HG03457 (cell line): Measurements from ENCODE around the gene SNU13.
"Not testable (repeated sequence)": the region's sequence is repeated elsewhere in the genome, so short reads cannot be mapped to it uniquely, and the experiment has no call there.

Source experiments
- ATAC-seq: cut with Tn5 transposase; IDR thresholded peaks from one replicate; pipeline ENCODE4 v1.9.1; 2021; ENCODE audit warnings: moderate number of reproducible peaks; ENCODE audit not compliant: unreplicated experiment

The SNU13 gene

DNA sequence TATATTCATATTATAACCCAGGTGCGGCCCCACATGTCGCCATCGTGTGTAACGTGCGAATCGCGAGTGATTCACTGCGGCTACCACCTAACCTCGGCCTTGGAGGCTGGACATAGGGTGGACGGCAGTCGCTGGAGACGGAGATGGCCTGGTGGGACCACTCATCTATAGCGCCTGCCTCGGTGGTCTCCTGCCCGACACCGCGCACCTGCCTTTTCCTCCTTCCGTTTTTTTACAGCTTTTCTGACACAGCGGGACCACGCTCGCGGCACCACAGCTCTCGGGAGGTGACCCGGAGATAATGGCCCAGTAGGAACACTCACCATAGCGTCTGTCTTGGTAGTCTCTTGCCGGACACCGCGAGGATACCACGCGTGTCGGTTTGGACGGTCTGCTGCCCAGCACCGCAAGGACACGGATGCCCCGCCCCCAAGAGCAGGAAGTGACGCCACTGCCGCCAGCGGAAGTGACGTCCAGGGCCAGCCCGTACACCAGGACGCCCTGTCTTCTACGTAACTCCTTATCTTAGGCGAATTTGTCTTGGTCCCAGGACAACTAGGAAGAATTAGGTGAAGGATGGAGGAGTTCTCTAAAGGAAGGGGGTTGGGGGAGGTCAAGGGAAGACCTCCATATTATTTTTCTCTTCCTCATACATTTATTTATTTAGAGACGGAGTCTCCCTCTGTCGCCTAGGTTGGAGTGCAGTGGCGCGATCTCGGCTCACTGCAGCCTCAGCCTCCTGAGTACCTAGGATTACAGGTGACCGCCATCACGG is 6.4 kb downstream of the SNU13 start:
- no peak for ATAC-seq

DNA sequence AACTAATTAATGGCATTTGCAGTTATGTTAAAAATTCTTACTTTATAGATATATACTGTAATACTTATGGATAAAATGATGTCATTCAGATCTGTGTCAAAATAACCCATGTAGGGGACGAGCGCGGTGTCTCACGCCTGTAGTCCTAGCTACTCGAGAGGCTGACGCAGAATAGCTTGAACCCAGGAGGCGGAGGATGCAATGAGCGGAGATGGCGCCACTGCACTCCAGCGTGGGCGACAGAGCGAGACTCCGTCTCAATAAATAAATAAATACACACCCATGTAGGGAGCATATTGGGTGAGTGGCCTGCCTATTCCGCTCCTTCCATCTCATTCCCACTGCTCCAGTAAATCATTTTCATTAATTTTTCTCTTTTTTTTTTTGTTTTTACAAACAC is 7.1 kb downstream of the SNU13 start:
- no peak for ATAC-seq

- ATAC-seq = no peak
Measured at GRCh38 chr22:41676134-41676533, 12.5 kb downstream of the SNU13 start.

GRCh38 chr22:41674846-41675340 is 13.8 kb downstream of the SNU13 start:
- ATAC-seq = no peak

DNA sequence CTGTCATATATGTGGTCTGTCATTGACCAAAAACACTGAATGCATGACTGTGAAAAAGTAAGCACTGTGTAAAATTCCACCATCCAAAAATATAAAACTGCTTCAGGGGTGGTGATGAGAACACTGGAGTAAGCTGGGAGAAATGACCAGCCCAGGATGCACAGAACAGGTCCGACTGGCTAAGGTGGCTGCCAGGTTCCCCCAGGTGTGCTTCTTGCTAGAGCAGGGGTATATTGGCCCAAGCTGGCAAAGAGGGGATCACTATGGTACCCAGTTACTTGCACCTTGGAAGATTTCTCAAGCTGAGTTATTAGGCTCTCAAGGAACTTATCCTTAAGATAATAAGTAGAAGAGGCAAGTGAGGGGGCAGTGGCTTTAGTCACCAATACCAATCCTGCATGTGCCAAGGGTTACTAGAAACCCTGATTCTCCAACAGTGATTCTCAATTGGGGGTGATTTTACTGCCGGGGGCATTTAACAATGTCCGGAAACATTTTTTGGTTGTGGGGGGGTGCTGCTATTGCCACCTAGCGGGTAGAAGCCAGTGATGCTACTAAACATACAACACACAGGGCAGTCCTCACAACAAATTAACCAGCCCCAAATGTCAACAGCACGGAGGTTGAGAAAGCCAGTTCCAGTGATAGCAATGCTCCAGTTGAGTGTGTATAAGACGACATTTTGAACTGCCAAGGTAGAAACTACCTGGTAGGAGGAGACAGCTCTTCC is 15.7 kb downstream of the SNU13 start:
- no peak for ATAC-seq

- not testable (repeated sequence) for ATAC-seq
Measured at GRCh38 chr22:41672096-41672495, 16.6 kb downstream of the SNU13 start.

DNA sequence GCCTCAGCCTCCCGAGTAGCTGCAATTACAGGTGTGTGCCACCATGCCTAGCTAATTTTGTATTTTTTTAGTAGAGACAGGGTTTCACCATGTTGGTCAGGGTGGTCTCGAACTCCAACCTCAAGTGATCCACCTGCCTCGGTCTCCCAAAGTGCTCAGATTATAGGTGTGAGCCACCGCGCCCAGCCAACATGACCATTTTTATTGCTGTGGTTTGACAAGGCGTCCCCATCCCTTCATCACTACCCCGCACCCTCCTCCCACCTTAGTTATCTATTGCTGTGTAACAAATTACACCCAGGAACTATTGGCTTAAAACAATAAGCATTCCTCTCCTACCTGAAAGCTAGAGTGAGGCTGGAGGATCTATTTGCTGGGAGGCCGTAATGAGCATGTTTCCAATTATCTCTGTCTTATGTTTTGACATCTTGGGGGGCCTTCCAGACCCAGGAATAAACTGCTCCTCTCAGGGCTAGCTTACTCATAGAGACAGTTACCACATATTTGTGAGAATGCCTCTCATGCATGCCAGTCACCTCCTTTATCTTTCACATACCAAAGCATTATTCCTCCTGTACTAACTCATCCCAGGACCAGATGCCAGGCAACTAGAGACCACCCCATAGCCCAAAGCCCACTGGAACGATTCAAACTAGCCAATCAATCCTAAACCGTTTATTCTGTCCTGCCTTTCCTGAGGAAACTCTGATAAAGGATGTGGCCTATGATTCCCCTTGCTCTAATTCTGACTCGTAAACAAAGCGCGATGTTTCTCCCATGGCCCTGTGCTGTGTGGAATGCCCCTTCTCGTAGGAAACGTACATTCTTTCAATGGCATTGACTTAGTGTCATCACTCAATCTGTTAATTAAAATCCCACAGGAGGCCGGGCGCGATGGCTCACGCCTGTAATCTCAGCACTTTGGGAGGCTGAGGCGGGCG is 19.4 kb downstream of the SNU13 start:
- no peak for ATAC-seq

DNA sequence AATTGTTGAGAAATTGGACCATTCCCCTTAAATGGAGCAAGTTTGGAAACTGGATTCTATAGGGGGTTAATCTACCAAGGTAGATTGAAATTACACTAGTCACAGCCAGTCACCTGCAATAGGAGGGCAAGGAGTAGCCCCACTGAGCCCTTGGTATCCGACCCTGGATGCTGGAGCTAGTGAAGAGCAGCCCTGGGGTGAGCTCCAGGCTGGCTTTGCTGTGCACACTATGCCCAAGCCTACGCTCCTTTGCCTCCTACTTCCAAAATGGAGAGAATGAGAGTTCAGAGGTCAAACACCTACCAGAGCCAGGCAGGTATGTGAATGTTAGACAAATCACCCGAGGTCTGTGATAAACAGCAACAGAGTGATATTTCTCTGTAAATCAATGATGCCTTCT is 23.7 kb downstream of the SNU13 start:
- ATAC-seq = no peak

DNA sequence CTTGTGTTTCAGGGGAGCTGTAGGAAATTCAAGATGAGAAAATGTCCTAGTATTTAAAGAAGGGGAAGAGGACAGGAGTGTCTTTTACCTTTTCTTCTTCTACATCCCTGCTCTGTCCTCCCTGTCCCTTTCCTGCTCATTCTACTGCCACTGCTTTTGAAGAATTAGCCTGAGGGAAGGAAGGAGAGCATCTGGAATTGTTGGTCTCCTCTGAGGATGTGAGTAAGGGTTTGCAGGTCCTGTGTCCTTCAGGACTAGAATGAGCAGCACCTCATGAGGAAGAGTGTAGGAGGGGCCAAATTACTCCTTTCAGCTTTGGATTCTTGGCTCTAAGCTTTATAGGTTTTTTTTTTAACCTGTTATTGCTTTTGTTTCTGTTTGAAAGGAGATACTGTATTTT is 24.2 kb downstream of the SNU13 start:
- ATAC-seq = no peak

GRCh38 chr22:41663594-41663993 is 25.1 kb downstream of the SNU13 start:
- ATAC-seq = not testable (repeated sequence)

GRCh38 chr22:41661713-41662112 is 27.0 kb downstream of the SNU13 start:
- no peak for ATAC-seq

DNA sequence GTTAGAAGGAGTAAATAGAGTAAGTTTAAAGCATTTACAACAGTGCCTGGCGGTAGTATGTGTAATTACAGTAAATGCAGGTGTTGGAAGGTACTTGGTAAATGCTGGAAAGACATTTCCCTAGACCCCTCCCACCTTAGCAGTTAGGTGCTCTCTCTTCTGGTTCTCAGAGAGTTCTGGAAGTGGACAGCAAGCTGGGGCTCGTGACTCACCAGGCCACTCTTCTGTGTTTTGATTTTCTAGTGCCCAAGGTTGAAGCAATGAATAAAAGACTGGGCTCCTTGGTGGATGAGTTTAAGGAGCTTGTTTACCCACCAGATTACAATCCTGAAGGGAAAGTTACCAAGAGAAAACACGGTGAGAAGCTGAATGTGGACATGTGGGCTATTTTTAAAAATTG is 27.6 kb downstream of the SNU13 start:
- no peak for ATAC-seq

GRCh38 chr22:41660416-41660815 is 28.3 kb downstream of the SNU13 start:
- no peak for ATAC-seq

GRCh38 chr22:41659941-41660340 is 28.7 kb downstream of the SNU13 start:
- no peak for ATAC-seq

GRCh38 chr22:41658869-41659268 is 29.8 kb downstream of the SNU13 start:
- no peak for ATAC-seq

GRCh38 chr22:41657709-41658108 is 31.0 kb downstream of the SNU13 start:
- ATAC-seq = no peak

GRCh38 chr22:41656556-41656955 is 32.1 kb downstream of the SNU13 start:
- no peak for ATAC-seq

- ATAC-seq = no peak
Measured at GRCh38 chr22:41654322-41654721, 34.3 kb downstream of the SNU13 start.

GRCh38 chr22:41650821-41651220 is 37.8 kb downstream of the SNU13 start:
- ATAC-seq = no peak

- no peak for ATAC-seq
Measured at GRCh38 chr22:41650229-41650628, 38.4 kb downstream of the SNU13 start.

GRCh38 chr22:41648432-41648831 is 40.2 kb downstream of the SNU13 start:
- ATAC-seq = no peak
